Frontal cortex (tissue), 4 donors: Measurements from ENCODE around the gene FOXK2. TPM values are rescaled to one million over a fixed set of nuclear protein-coding genes. Genes with fewer than 3 reads are reported as not detected.

Source experiments
- DNase-seq, 2 donors: peaks; one replicate each; pipeline ENCODE4 v3.0.0; 2012; ENCODE audit warnings: low spot score in 2 of 2
- FAIRE-seq: peaks from 2 replicates; lab custom pipeline; 2012; peaks lifted over from hg19 to GRCh38; lab: Jason Lieb, UNC
- total RNA-seq: library from RNA; depleted of rRNA; stranded (reverse); fragments of >200 nt; gene quantifications from one replicate; pipeline ENCODE4 v1.2.3, GENCODE V29; 2014
- donor health status: control.
- donor health status: control.
- donor health status: control.

The FOXK2 gene
- total RNA-seq, 1 donor from 2014 or later = 40.8 TPM

- FAIRE-seq = no peak
- no peak for DNase-seq
Observed at GRCh38 chr17:82619641-82620040, 100.1 kb downstream of the FOXK2 start.

GRCh38 chr17:82623707-82624106 is 104.2 kb downstream of the FOXK2 start:
- DNase-seq (no peak), FAIRE-seq (no peak)

- DNase-seq (no peak), FAIRE-seq (no peak)
Observed at GRCh38 chr17:82627405-82627804, 107.9 kb downstream of the FOXK2 start.

GRCh38 chr17:82629748-82630147 is 110.2 kb downstream of the FOXK2 start:
- FAIRE-seq (no peak), DNase-seq (no peak)

GRCh38 chr17:82630212-82630611 is 110.7 kb downstream of the FOXK2 start:
- no peak for FAIRE-seq

GRCh38 chr17:82631544-82631943 is 112.0 kb downstream of the FOXK2 start:
- no peak for DNase-seq
- no peak for FAIRE-seq

More at GRCh38 chr17:82630212-82630611, 110.7 kb downstream of the FOXK2 start:
- no peak for DNase-seq

GRCh38 chr17:82632451-82632850 is 112.9 kb downstream of the FOXK2 start:
- no peak for FAIRE-seq

GRCh38 chr17:82633343-82633742 is 113.8 kb downstream of the FOXK2 start:
- FAIRE-seq (no peak), DNase-seq (no peak)

More at GRCh38 chr17:82632451-82632850, 112.9 kb downstream of the FOXK2 start:
- no peak for DNase-seq

GRCh38 chr17:82636626-82637598 is 117.4 kb downstream of the FOXK2 start:
- no peak for DNase-seq
- FAIRE-seq = no peak

GRCh38 chr17:82638183-82638773 is 118.7 kb downstream of the FOXK2 start:
- FAIRE-seq = no peak
- no peak for DNase-seq

- FAIRE-seq = no peak
- DNase-seq = no peak
Observed at GRCh38 chr17:82639628-82640027, 120.1 kb downstream of the FOXK2 start.

GRCh38 chr17:82640036-82640435 is 120.5 kb downstream of the FOXK2 start:
- FAIRE-seq (no peak), DNase-seq (no peak)

GRCh38 chr17:82642022-82642421 is 122.5 kb downstream of the FOXK2 start:
- no peak for DNase-seq
- FAIRE-seq = no peak

GRCh38 chr17:82644148-82644547 is 124.6 kb downstream of the FOXK2 start:
- no peak for FAIRE-seq
- no peak for DNase-seq

- FAIRE-seq = no peak
- DNase-seq = no peak
Observed at GRCh38 chr17:82645516-82645915, 126.0 kb downstream of the FOXK2 start.

GRCh38 chr17:82647593-82648164 is 128.1 kb downstream of the FOXK2 start:
- FAIRE-seq (no peak), DNase-seq (peak; percentile 59 to 61)

- DNase-seq = peak; percentile 100
- FAIRE-seq = no peak
Observed at GRCh38 chr17:82648165-82648668, 128.7 kb downstream of the FOXK2 start, which contains the start of gene WDR45B. TSS of gene WDR45B (minus strand) at chr17:82648444. CDS start at chr17:82648340, 104 bp downstream.

- peak; percentile 79 to 80 for DNase-seq
Observed at GRCh38 chr17:82648742-82649331, 129.3 kb downstream of the FOXK2 start.

GRCh38 chr17:82649501-82650261 is 130.1 kb downstream of the FOXK2 start:
- FAIRE-seq (no peak), DNase-seq (no peak)

More at GRCh38 chr17:82648742-82649331, 129.3 kb downstream of the FOXK2 start:
- no peak for FAIRE-seq
